Activated T-cell treated with anti-CD3 and anti-CD28 coated beads, Interleukin-2, amount 50 U/mL, for 72 hours (primary cell): Measurements from ENCODE around the gene PFKFB2. TPM values are rescaled to one million over a fixed set of nuclear protein-coding genes. Genes with fewer than 3 reads are reported as not detected.

Source experiments
- ATAC-seq, 2 donors: fragments of 150-1000 bp; cut with Tn5 transposase; replicated peaks in 1 of 2; 2 replicates each; pipeline ENCODE4 v1.10.0; 2021; ENCODE audit warnings: moderate library complexity in 2 of 2, mild to moderate bottlenecking in 1 of 2
- DNase-seq, 2 donors: peaks; one replicate each; pipeline ENCODE4 v3.0.0; 2021 to 2022; ENCODE audit warnings: mixed read lengths in 1 of 2
- H3K27ac Mint-ChIP-seq: one replicate; pipeline ENCODE4 v1.8.0; 2022; ENCODE audit warnings: mild to moderate bottlenecking, moderate library complexity, mixed read lengths
- H3K27me3 Mint-ChIP-seq: one replicate; pipeline ENCODE4 v1.8.0; 2022; ENCODE audit warnings: low read depth, mixed read lengths
- H3K36me3 Mint-ChIP-seq, 2 donors: one replicate each; pipeline ENCODE4 v1.8.0; 2022; ENCODE audit warnings: mixed read lengths in 2 of 2, mild to moderate bottlenecking in 1 of 2; ENCODE audit not compliant: insufficient read depth in 2 of 2
- H3K4me1 Mint-ChIP-seq: one replicate; pipeline ENCODE4 v1.8.0; 2022; ENCODE audit warnings: low read depth, mixed read lengths
- H3K4me3 Mint-ChIP-seq, 2 donors: one replicate each; pipeline ENCODE4 v1.8.0; 2022; ENCODE audit warnings: mild to moderate bottlenecking in 2 of 2, mixed read lengths in 2 of 2, moderate library complexity in 2 of 2
- H3K9me3 Mint-ChIP-seq, 2 donors: one replicate each; pipeline ENCODE4 v1.8.0; 2022; ENCODE audit warnings: mixed read lengths in 2 of 2
- total RNA-seq, 2 donors: library from RNA; stranded (reverse); gene quantifications; one replicate each; pipeline ENCODE4 v1.2.3, GENCODE V29; 2022

The PFKFB2 gene
- total RNA-seq, 2 donors from 2014 or later, result 4.6 to 6.9 TPM

GRCh38 chr1:207051191-207051943, 1.7 kb upstream of the PFKFB2 start, which contains the start of gene YOD1:
TSS of gene YOD1 (minus strand) at chr1:207051208. CDS start at chr1:207051030, 178 bp downstream.
- Mint-ChIP-seq H3K27me3 (no peaks in the 10 kb centered on the region), H3K4me1 (peaks cover 60% of the 10 kb centered on the region), H3K27ac (peak within 1 kb of the TSS; percentile 100), H3K4me3 (peak within 1 kb of the TSS; percentile 98 to 100), H3K9me3 (no peaks in the 10 kb centered on the region), H3K36me3 (peaks cover 1 to 7% of the 10 kb centered on the region in 2 donors)
- DNase-seq, result peak; percentile 23 to 26
- peak; percentile 10 to 19 for ATAC-seq

DNA sequence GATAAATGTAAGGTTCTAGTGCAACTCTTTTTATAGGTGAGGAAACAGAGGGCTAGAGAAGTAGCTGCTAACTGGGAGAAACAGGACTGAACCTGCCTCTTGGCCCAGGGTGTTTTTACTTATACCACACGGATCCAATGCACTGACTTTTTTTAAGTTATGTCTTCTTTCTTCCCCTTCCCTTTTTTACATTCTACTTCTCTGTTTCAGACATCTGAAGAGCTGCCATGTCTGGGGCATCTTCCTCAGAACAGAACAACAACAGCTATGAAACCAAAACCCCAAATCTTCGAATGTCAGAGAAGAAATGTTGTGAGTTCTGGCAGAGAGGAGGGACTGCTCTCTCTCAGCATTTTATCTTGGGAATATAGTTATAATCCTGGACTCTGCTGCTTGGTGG, 1.4 kb downstream of the PFKFB2 start:
- H3K36me3 Mint-ChIP-seq, result peaks cover 1 to 6% of the 10 kb centered on the region in 2 donors
- H3K9me3 Mint-ChIP-seq, result no peaks in the 10 kb centered on the region
- DNase-seq, result no peak
- ATAC-seq, result no peak
- H3K27ac Mint-ChIP-seq, result no peak overlapping the region
- no peaks in the 10 kb centered on the region for H3K27me3 Mint-ChIP-seq
- peaks cover 34% of the 10 kb centered on the region for H3K4me1 Mint-ChIP-seq
- H3K4me3 Mint-ChIP-seq, result peak overlapping the region; percentile 98 to 100

DNA sequence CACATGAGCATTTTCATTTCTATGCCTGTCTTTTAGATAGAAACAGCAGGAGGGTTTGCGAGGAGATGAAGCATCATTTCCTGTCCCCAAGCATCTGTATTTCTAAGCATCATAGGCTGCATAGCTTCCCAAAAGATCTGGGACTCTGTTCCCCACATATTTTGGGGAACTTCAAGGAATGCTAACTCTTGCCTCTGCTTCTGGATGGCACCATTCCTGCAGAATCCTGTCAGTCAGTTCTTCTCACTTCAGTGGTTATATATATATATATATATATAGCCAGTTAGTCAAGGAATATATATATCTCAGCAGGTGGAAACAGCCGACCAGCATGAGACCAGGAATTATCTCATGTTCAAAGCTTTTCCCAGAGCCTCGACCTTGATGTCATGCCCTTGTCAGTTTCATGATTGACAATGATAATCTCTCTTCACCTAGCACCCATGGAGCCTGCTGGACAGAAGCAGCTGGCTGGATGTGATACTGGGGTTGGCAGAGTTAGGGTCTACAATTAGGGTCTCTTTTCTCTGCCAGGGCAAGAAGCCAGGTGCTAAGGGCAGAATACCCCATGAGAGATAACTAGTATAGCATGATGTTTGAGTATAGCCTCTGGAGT, 2.4 kb downstream of the PFKFB2 start:
- no peaks in the 10 kb centered on the region for H3K9me3 Mint-ChIP-seq
- no peak for DNase-seq
- no peaks in the 10 kb centered on the region for H3K36me3 Mint-ChIP-seq
- peaks cover 30% of the 10 kb centered on the region for H3K4me1 Mint-ChIP-seq
- no peaks in the 10 kb centered on the region for H3K27me3 Mint-ChIP-seq
- H3K4me3 Mint-ChIP-seq, result no peak overlapping the region
- no peak for ATAC-seq
- H3K27ac Mint-ChIP-seq, result no peak overlapping the region

DNA sequence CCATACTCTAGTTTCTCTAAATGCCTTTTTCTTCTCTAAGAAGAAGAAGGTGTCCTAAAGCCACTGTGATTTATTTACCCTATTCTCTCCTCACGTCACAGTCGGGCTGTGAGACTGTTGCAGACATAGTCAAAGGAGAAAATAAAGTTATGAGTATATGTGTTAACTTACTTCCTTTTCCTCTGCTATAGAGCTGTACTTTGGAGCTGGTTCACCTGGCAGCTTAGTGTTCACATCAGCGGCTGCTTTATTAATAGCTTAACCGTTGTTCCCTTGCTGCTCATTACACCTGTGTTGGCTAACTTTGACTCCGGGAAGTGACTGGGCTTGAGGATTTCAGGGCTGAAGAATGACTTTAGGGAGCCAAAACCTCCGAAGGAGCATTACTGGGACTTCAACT, 3.6 kb downstream of the PFKFB2 start:
- H3K4me1 Mint-ChIP-seq, result peaks cover 21% of the 10 kb centered on the region
- no peak for DNase-seq
- H3K27me3 Mint-ChIP-seq, result no peaks in the 10 kb centered on the region
- no peaks in the 10 kb centered on the region for H3K36me3 Mint-ChIP-seq
- H3K4me3 Mint-ChIP-seq, result no peak overlapping the region
- no peak overlapping the region for H3K27ac Mint-ChIP-seq
- no peak for ATAC-seq
- H3K9me3 Mint-ChIP-seq, result no peaks in the 10 kb centered on the region

GRCh38 chr1:207058252-207058651, 5.2 kb downstream of the PFKFB2 start:
- ATAC-seq (no peak), DNase-seq (no peak)
- Mint-ChIP-seq H3K4me3 (no peak overlapping the region), H3K27me3 (no peaks in the 10 kb centered on the region), H3K36me3 (no peaks in the 10 kb centered on the region), H3K27ac (no peak overlapping the region), H3K4me1 (peaks cover 14% of the 10 kb centered on the region), H3K9me3 (no peaks in the 10 kb centered on the region)

GRCh38 chr1:207058878-207059867, 6.1 kb downstream of the PFKFB2 start:
- H3K36me3 Mint-ChIP-seq, result no peaks in the 10 kb centered on the region
- peaks cover 9% of the 10 kb centered on the region for H3K4me1 Mint-ChIP-seq
- H3K4me3 Mint-ChIP-seq, result no peak overlapping the region
- ATAC-seq (no peak), DNase-seq (no peak)
- H3K9me3 Mint-ChIP-seq, result no peaks in the 10 kb centered on the region
- no peaks in the 10 kb centered on the region for H3K27me3 Mint-ChIP-seq
- no peak overlapping the region for H3K27ac Mint-ChIP-seq

GRCh38 chr1:207059881-207060280, 6.8 kb downstream of the PFKFB2 start:
- Mint-ChIP-seq H3K36me3 (no peaks in the 10 kb centered on the region), H3K4me1 (peaks cover 3% of the 10 kb centered on the region), H3K4me3 (no peak overlapping the region), H3K9me3 (no peaks in the 10 kb centered on the region), H3K27ac (no peak overlapping the region), H3K27me3 (no peaks in the 10 kb centered on the region)
- ATAC-seq, result no peak
- DNase-seq, result no peak

DNA sequence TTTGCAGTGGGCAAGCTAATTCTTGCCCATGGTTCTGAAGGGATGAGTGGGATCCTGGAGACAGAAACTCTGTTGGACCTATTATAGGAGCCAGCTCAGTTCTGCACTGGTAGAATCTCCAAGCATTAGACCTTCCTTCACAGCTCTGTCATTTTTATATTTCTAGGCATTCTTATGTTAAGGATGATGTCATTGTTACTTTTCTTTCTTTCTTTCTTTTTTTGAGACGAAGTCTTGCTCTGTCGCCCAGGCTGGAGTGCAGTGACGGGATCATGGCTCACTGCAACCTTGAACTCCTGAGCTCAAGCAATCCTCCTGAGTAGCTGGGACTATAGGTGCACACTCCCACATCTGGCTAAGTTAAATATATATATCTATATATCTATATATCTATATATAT, 7.5 kb downstream of the PFKFB2 start:
- DNase-seq (no peak), ATAC-seq (no peak)
- H3K27me3 Mint-ChIP-seq, result no peaks in the 10 kb centered on the region
- no peak overlapping the region for H3K27ac Mint-ChIP-seq
- H3K36me3 Mint-ChIP-seq, result no peaks in the 10 kb centered on the region
- H3K9me3 Mint-ChIP-seq, result no peaks in the 10 kb centered on the region
- no peaks in the 10 kb centered on the region for H3K4me1 Mint-ChIP-seq
- H3K4me3 Mint-ChIP-seq, result no peak overlapping the region

- H3K9me3 Mint-ChIP-seq, result no peaks in the 10 kb centered on the region
- no peaks in the 10 kb centered on the region for H3K4me1 Mint-ChIP-seq
- no peaks in the 10 kb centered on the region for H3K27me3 Mint-ChIP-seq
- no peak for DNase-seq
- H3K4me3 Mint-ChIP-seq, result no peak overlapping the region
- ATAC-seq, result no peak
- H3K27ac Mint-ChIP-seq, result no peak overlapping the region
- H3K36me3 Mint-ChIP-seq, result no peaks in the 10 kb centered on the region
Observed at GRCh38 chr1:207062058-207062457, 9.0 kb downstream of the PFKFB2 start.

- Mint-ChIP-seq H3K9me3 (no peaks in the 10 kb centered on the region), H3K4me1 (no peaks in the 10 kb centered on the region), H3K36me3 (no peaks in the 10 kb centered on the region), H3K27ac (no peak overlapping the region), H3K27me3 (no peaks in the 10 kb centered on the region), H3K4me3 (no peak overlapping the region)
- no peak for ATAC-seq
- no peak for DNase-seq
Observed at GRCh38 chr1:207063014-207063413, 9.9 kb downstream of the PFKFB2 start.

DNA sequence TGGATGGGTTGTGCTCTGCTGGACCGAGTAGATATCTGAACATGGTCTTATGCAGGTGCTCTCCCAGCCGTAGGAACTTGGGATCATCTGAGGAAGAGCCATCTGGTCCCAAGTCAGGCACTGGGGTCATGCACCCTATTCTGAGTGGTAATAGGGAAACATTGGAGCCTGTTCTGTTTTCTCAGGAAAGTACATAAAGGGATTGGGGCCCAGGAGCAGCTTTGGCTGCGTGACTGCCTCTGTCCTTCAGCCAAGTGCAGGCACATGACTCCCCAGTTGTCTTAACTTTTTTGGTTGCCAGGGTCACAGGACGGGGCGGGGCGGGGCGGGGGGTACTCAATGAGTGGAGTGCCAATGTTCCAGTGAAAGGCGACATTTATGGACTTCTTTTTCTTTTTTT, 11.5 kb downstream of the PFKFB2 start:
- no peak overlapping the region for H3K4me3 Mint-ChIP-seq
- H3K27ac Mint-ChIP-seq, result no peak overlapping the region

DNA sequence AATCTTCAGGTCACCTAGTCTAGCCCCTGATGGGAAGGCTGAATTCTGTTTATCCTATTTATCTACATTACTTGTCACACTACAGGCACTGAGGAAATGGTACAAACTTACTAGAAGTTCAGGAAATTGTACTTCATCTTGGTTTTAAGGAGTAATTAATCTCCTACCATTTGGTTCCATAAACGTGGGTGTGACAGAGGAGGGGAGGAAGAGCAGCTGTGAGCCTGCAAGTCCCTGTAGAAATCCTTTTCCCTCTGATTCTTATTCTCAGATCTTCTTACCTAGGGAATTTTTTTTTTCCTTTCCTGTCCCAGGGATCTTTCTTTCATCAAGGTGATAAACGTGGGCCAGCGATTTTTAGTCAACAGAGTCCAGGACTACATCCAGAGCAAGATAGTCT, 14.1 kb downstream of the PFKFB2 start:
- H3K4me3 Mint-ChIP-seq, result no peak overlapping the region
- peaks cover 25% of the 10 kb centered on the region for H3K4me1 Mint-ChIP-seq
- H3K36me3 Mint-ChIP-seq, result peaks cover 0 to 3% of the 10 kb centered on the region in 2 donors
- no peak overlapping the region for H3K27ac Mint-ChIP-seq
- no peaks in the 10 kb centered on the region for H3K9me3 Mint-ChIP-seq
- H3K27me3 Mint-ChIP-seq, result no peaks in the 10 kb centered on the region
- no peak for ATAC-seq
- DNase-seq, result no peak

More for the DNA sequence above, 11.5 kb downstream of the PFKFB2 start:
- Mint-ChIP-seq H3K36me3 (peaks cover 0 to 3% of the 10 kb centered on the region in 2 donors), H3K4me1 (peaks cover 8% of the 10 kb centered on the region), H3K9me3 (no peaks in the 10 kb centered on the region), H3K27me3 (no peaks in the 10 kb centered on the region)
- no peak for DNase-seq
- ATAC-seq, result no peak

- Mint-ChIP-seq H3K4me3 (no peak overlapping the region), H3K27ac (no peak overlapping the region), H3K36me3 (peaks cover 0 to 3% of the 10 kb centered on the region in 2 donors), H3K27me3 (no peaks in the 10 kb centered on the region), H3K9me3 (no peaks in the 10 kb centered on the region), H3K4me1 (peaks cover 25% of the 10 kb centered on the region)
- DNase-seq (no peak), ATAC-seq (no peak)
Observed at GRCh38 chr1:207067665-207068064, 14.6 kb downstream of the PFKFB2 start.
